Fibroblast of the aortic adventitia (primary cell): ENCODE data around the gene GNAI2. TPM values are rescaled to one million over a fixed set of nuclear protein-coding genes. Genes with fewer than 3 reads are reported as not detected.

Experiments used
- DNase-seq: peaks from one replicate; pipeline ENCODE4 v3.0.0-alpha.2; 2010; ENCODE audit warnings: low read depth
- H3K4me3 ChIP-seq: 2 replicates; pipeline ENCODE4 v1.5.1; 2011; ENCODE audit warnings: low read depth, mild to moderate bottlenecking, control low read depth, low read length, moderate library complexity
- total RNA-seq: library from RNA; depleted of rRNA; stranded (reverse); fragments of >200 nt; gene quantifications from 2 replicates; pipeline ENCODE4 v1.2.3, GENCODE V29; 2012; ENCODE audit warnings: low replicate concordance
- TF ChIP-seq, protein P1 (sequence below): IDR thresholded peaks from 2 replicates; pipeline ENCODE4 v1.5.1; 2011; ENCODE audit warnings: mild to moderate bottlenecking, low read length, control low read depth, inconsistent platforms; ENCODE audit not compliant: insufficient read depth

The GNAI2 gene
- total RNA-seq, 1 donor = 195 TPM

DNA sequence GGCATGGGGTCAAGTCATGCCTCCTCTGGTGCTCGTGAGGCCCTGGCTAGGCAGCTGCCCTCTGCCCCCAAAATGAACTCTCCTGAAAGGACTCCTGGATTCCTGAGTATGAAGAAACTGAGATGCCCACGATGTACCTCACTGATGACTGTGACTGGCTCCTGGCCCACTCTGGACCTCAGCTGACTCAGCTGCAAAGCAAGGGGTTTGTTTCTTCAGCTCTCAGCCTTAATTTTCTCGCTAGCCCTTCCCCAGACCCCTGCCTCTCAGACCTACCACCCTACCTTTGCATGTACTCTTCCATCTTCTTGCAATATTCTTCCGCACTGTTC, 5.2 kb upstream of the GNAI2 start:
- no peak for DNase-seq
- TF ChIP-seq, protein P1, sequence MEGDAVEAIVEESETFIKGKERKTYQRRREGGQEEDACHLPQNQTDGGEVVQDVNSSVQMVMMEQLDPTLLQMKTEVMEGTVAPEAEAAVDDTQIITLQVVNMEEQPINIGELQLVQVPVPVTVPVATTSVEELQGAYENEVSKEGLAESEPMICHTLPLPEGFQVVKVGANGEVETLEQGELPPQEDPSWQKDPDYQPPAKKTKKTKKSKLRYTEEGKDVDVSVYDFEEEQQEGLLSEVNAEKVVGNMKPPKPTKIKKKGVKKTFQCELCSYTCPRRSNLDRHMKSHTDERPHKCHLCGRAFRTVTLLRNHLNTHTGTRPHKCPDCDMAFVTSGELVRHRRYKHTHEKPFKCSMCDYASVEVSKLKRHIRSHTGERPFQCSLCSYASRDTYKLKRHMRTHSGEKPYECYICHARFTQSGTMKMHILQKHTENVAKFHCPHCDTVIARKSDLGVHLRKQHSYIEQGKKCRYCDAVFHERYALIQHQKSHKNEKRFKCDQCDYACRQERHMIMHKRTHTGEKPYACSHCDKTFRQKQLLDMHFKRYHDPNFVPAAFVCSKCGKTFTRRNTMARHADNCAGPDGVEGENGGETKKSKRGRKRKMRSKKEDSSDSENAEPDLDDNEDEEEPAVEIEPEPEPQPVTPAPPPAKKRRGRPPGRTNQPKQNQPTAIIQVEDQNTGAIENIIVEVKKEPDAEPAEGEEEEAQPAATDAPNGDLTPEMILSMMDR = no peak
- H3K4me3 ChIP-seq = no peak overlapping the region

DNA sequence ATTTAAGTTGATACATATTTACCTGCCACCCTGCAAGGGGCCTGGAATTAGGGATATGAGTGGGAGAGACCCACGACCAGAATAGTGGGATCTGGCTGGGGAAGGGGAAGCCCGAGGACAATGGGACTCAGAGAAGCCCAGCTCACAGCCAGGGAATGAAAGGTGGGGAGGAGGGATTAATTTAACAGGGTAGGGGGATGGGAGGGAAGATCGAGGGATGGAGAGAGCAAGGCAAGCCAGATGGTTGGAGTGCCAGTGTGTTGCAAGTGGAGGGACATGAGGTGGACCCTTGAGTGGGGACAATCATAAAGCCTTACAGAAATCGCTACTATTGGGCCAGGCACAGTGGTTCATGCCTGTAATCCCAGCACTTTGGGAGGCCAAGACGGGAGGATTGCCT, 4.4 kb upstream of the GNAI2 start:
- TF ChIP-seq, protein P1 = no peak
- no peak for DNase-seq
- H3K4me3 ChIP-seq = no peak overlapping the region

DNA sequence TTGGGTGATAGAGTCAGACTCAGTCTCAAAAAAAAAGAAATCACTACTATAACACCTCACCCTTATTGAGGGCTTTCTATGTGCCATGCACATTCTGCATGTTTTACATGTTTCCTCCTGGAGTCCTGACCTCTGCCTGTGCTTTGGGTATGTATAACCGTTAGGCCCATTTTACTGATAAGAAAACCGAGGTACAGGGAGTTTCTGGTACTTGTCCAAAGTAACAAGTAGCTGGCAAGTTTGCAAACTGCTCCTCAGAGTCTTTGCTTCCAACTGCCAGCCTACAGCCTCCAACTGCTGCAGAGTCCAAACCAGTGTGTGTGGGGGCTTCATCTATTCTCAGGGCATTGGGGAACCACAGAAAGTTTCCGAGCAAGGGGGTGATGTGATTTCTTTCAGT, 3.7 kb upstream of the GNAI2 start:
- H3K4me3 ChIP-seq = no peak overlapping the region
- DNase-seq = no peak
- TF ChIP-seq, protein P1 = no peak

DNA sequence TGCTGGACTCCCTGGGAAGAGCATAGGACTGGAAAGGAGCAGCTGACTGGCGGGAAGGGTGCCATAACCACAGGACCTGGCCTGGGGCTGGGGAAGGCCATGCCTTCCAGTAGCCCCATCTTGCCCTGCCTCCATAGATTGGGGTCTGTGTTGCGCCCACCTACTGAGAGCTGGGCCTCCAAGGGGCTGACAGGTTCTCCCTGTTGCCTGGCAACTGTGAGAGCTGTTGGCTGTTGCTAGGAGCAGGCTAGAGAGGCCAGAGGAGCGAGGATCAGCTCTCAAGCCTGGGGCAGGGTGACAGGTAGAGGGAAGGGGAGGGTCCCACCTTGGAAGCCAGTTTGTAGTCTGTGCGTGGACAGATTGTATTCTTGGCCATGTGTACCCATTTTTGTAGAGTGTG, 2.8 kb upstream of the GNAI2 start:
- no peak for DNase-seq
- TF ChIP-seq, protein P1 = no peak
- H3K4me3 ChIP-seq = no peak overlapping the region

- TF ChIP-seq, protein P1 = no peak
- H3K4me3 ChIP-seq = peak overlapping the region; percentile 93
- no peak for DNase-seq
Observed at GRCh38 chr3:50236484-50237132, 604 bp downstream of the GNAI2 start.

GRCh38 chr3:50237133-50237651, 1.2 kb downstream of the GNAI2 start:
- peak; percentile 57 for DNase-seq
- H3K4me3 ChIP-seq = peak overlapping the region; percentile 93
- TF ChIP-seq, protein P1 = no peak
